Vagina (tissue), 2 donors: ENCODE results near the gene DPF3.

Experiments
- CTCF ChIP-seq, 3 experiments: fragments of 450-650 bp in 2 of 3; fragments of 200-600 bp in 1 of 3; sonication (generic) in 1 of 3; IDR thresholded peaks; one replicate each; pipeline ENCODE4 v1.5.1; 2017 to 2019; ENCODE audit warnings: antibody characterized with exemption in 3 of 3, mild to moderate bottlenecking in 2 of 3, moderate library complexity in 2 of 3
- POLR2A ChIP-seq, 2 donors: fragments of 450-650 bp; IDR thresholded peaks; one replicate each; pipeline ENCODE4 v1.6.1; 2017; ENCODE audit warnings: antibody characterized with exemption in 2 of 2, mild to moderate bottlenecking in 2 of 2, moderate library complexity in 2 of 2
- POLR2AphosphoS5 ChIP-seq, 2 donors: sonication (generic); formaldehyde crosslinking; IDR thresholded peaks; one replicate each; pipeline ENCODE4 v1.9.0; 2017; ENCODE audit warnings: antibody characterized with exemption in 2 of 2, mild to moderate bottlenecking in 2 of 2, low read depth in 1 of 2; ENCODE audit not compliant: insufficient read depth in 1 of 2

DNA sequence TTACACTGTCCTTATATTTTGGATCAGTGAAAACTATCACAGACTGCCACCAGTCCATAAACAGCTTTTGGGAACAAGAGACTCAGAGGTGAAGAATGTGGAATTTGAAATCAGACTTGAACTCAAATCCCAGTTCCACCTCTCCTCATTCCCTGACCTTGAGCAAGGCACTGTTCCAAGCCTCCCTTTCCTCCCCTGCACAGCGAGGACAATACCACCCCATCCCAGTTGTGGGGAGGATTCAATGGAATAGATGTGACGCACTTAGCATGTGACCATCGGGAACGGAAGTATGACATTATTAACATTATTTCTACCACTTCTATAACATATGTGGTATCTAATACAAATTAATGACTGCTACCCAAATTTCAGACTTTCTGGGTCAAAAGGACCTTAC lies 63.5 kb downstream of the DPF3 start:
- no peak for TF ChIP-seq POLR2A (IDR thresholded peaks at IDR 0.05)
- no peak for TF ChIP-seq CTCF (IDR thresholded peaks at IDR 0.05)
- TF ChIP-seq POLR2AphosphoS5 (IDR thresholded peaks at IDR 0.05; ENCODE audit: insufficient read depth in 1 of 2, low read depth in 1 of 2) = no peak
